ENCODE data around the gene CAPZA2. TPM values are rescaled to one million over a fixed set of nuclear protein-coding genes. Genes with fewer than 3 reads are reported as not detected.

The CAPZA2 gene
- total and polyA plus RNA-seq, 10 of the 15 experiments (the other 5 are each of a cell fraction or from before 2014, with no cell fraction given): 50.0 to 379 (median 117) TPM

- TF ChIP-seq ZBTB11 (CRISPR knock-in tag; IDR thresholded peaks at IDR 0.05): no peak
- no peak for TF ChIP-seq EP300 (IDR thresholded peaks at IDR 0.05; ENCODE audit: borderline replicate concordance in 1 of 2, control insufficient read depth in 1 of 2, low read depth in 2 of 2, low read length in 2 of 2)
- TF ChIP-seq FOXK2 (IDR thresholded peaks at IDR 0.05): no peak
- no peak for TF ChIP-seq YY1 (IDR thresholded peaks at IDR 0.05; ENCODE audit: low read depth, low read length)
- no peak for TF ChIP-seq SUZ12 (IDR thresholded peaks at IDR 0.05; ENCODE audit: unreplicated experiment)
- no peak for TF ChIP-seq KDM1A (IDR thresholded peaks at IDR 0.05; ENCODE audit: borderline replicate concordance)
- TF ChIP-seq SIX5 (IDR thresholded peaks at IDR 0.05; ENCODE audit: low read depth, low read length, severe bottlenecking): no peak
- TF ChIP-seq PBX3 (IDR thresholded peaks at IDR 0.05; ENCODE audit: insufficient replicate concordance, low read depth, low read length): no peak
Observed at GRCh38 chr7:116829041-116829440, 33.3 kb upstream of the CAPZA2 start (continued).

GRCh38 chr7:116829493-116829892 lies 32.9 kb upstream of the CAPZA2 start:
- FAIRE-seq (no peak), DNase-seq (ENCODE audit: low read depth, low spot score) (no peak), ATAC-seq (no peak)
- intact Hi-C loops (cut with micrococcal nuclease; ENCODE audit: unreplicated experiment): no loop called here
- BruUV-seq (replicated peaks): no TSS peak
- no peak overlapping the region; the same call in 1 of the 2 replicates for H2AFZ ChIP-seq (ENCODE audit: control insufficient read depth, low read depth, low read length)
- H3K27me3 ChIP-seq (replicated peaks in 1 of 2; ENCODE audit: control insufficient read depth in 2 of 2, insufficient read depth in 2 of 2, low read length in 1 of 2): no peaks in the 10 kb centered on the region; a peak in 1 of 4 replicates
- RAD21 ChIA-PET (ENCODE audit: unreplicated experiment): no interaction called here
- H3K4me3 ChIP-seq: no peak overlapping the region
- H3K9ac ChIP-seq (ENCODE audit: control insufficient read depth, insufficient read depth, low read length): no peak overlapping the region
- SMC1A ChIA-PET (ENCODE audit: uncharacterized antibody, unreplicated experiment): no interaction called here
- no peaks in the 10 kb centered on the region for H4K20me1 ChIP-seq (ENCODE audit: control insufficient read depth, insufficient read depth)
- no peaks in the 10 kb centered on the region for H3K79me2 ChIP-seq (ENCODE audit: control insufficient read depth, insufficient read depth, low read length)
- no peaks in the 10 kb centered on the region; the same call in 1 of the 3 replicates for H3K9me3 ChIP-seq (replicated peaks; ENCODE audit: control insufficient read depth, insufficient read depth, low read length)
- no peak for TF ChIP-seq IRF3 (IDR thresholded peaks at IDR 0.05)
- TF ChIP-seq SMAD1 (IDR thresholded peaks at IDR 0.05; ENCODE audit: low read depth, partially characterized antibody): no peak
- TF ChIP-seq MTA3 (IDR thresholded peaks at IDR 0.05; ENCODE audit: borderline replicate concordance, low read length): no peak
- no peak for TF ChIP-seq GATAD2B (conservative IDR thresholded peaks at IDR 0.05; ENCODE audit: low read depth)
- no peaks in the 10 kb centered on the region for H3K36me3 ChIP-seq (ENCODE audit: control insufficient read depth in 2 of 2, insufficient read depth in 2 of 2, low read length in 1 of 2)
- no peak overlapping the region for H3K4me2 ChIP-seq (ENCODE audit: control insufficient read depth, insufficient read depth)
- POLR2A ChIA-PET: no interaction called here
- CTCF ChIA-PET: no interaction called here
- no peaks in the 10 kb centered on the region for H3K4me1 ChIP-seq (ENCODE audit: control insufficient read depth, insufficient read depth, low read length)
- in situ Hi-C loops (cut with MboI): no loop called here
- no peak overlapping the region for H3K27ac ChIP-seq (ENCODE audit: control insufficient read depth, insufficient read depth)

All from GM12878 (cell line).